ENCODE measurements around the gene STXBP6. TPM values are rescaled to one million over a fixed set of nuclear protein-coding genes. Genes with fewer than 3 reads are reported as not detected.

STXBP6 gene
- total RNA-seq, 1 donor, result 5.8 TPM

GRCh38 chr14:25079311-25079710 is 29.4 kb upstream of the STXBP6 start:
- H3K27ac ChIP-seq (ENCODE audit: low read depth, low read length), result no peak overlapping the region
- H3K4me1 ChIP-seq (ENCODE audit: insufficient read depth, low read length), result no peaks in the 10 kb centered on the region
- H3K79me2 ChIP-seq (ENCODE audit: insufficient read depth, low read length), result no peaks in the 10 kb centered on the region
- TF ChIP-seq CTCF (IDR thresholded peaks at IDR 0.05; ENCODE audit: extremely low read depth, low read depth, low read length), result no peak
- no peak overlapping the region for H3K4me3 ChIP-seq (ENCODE audit: insufficient read depth, low read length)
- H4K20me1 ChIP-seq (ENCODE audit: insufficient read depth, low read length), result no peaks in the 10 kb centered on the region
- H3K9me3 ChIP-seq (ENCODE audit: low read depth, low read length), result no peaks in the 10 kb centered on the region
- no peak overlapping the region for H2AFZ ChIP-seq (ENCODE audit: low read length)
- H3K4me2 ChIP-seq (ENCODE audit: insufficient read depth, low read length), result no peak overlapping the region
- no peaks in the 10 kb centered on the region for H3K36me3 ChIP-seq (ENCODE audit: insufficient read depth, low read length)
- DNase-seq (ENCODE audit: insufficient read length, low spot score, missing footprints), result no peak
- peaks cover 5% of the 10 kb centered on the region for H3K27me3 ChIP-seq (ENCODE audit: insufficient read depth, low read length)

GRCh38 chr14:25074099-25074685 is 24.2 kb upstream of the STXBP6 start:
- Histone ChIP-seq H3K4me3 (ENCODE audit: insufficient read depth, low read length) (no peak overlapping the region), H3K27ac (ENCODE audit: low read depth, low read length) (no peak overlapping the region), H3K79me2 (ENCODE audit: insufficient read depth, low read length) (no peaks in the 10 kb centered on the region), H3K9me3 (ENCODE audit: low read depth, low read length) (no peaks in the 10 kb centered on the region), H3K4me2 (ENCODE audit: insufficient read depth, low read length) (no peak overlapping the region), H3K4me1 (ENCODE audit: insufficient read depth, low read length) (no peaks in the 10 kb centered on the region), H2AFZ (ENCODE audit: low read length) (no peak overlapping the region), H3K27me3 (ENCODE audit: insufficient read depth, low read length) (peaks cover 5% of the 10 kb centered on the region), H4K20me1 (ENCODE audit: insufficient read depth, low read length) (no peaks in the 10 kb centered on the region), H3K36me3 (ENCODE audit: insufficient read depth, low read length) (no peaks in the 10 kb centered on the region)
- TF ChIP-seq CTCF (IDR thresholded peaks at IDR 0.05; ENCODE audit: extremely low read depth, low read depth, low read length), result no peak
- DNase-seq (ENCODE audit: insufficient read length, low spot score, missing footprints), result no peak

GRCh38 chr14:25069879-25070278 is 19.9 kb upstream of the STXBP6 start:
- Histone ChIP-seq H4K20me1 (ENCODE audit: insufficient read depth, low read length) (no peaks in the 10 kb centered on the region), H3K27me3 (ENCODE audit: insufficient read depth, low read length) (peaks cover 5% of the 10 kb centered on the region), H3K27ac (ENCODE audit: low read depth, low read length) (no peak overlapping the region), H3K9me3 (ENCODE audit: low read depth, low read length) (no peaks in the 10 kb centered on the region), H3K4me1 (ENCODE audit: insufficient read depth, low read length) (no peaks in the 10 kb centered on the region), H3K79me2 (ENCODE audit: insufficient read depth, low read length) (no peaks in the 10 kb centered on the region), H3K4me3 (ENCODE audit: insufficient read depth, low read length) (no peak overlapping the region), H3K4me2 (ENCODE audit: insufficient read depth, low read length) (no peak overlapping the region), H3K36me3 (ENCODE audit: insufficient read depth, low read length) (no peaks in the 10 kb centered on the region), H2AFZ (ENCODE audit: low read length) (no peak overlapping the region)
- DNase-seq (ENCODE audit: insufficient read length, low spot score, missing footprints), result no peak
- TF ChIP-seq CTCF (IDR thresholded peaks at IDR 0.05; ENCODE audit: extremely low read depth, low read depth, low read length), result no peak

GRCh38 chr14:25067600-25067999 is 17.7 kb upstream of the STXBP6 start:
- Histone ChIP-seq H3K27ac (ENCODE audit: low read depth, low read length) (no peak overlapping the region), H3K36me3 (ENCODE audit: insufficient read depth, low read length) (no peaks in the 10 kb centered on the region), H4K20me1 (ENCODE audit: insufficient read depth, low read length) (no peaks in the 10 kb centered on the region), H2AFZ (ENCODE audit: low read length) (no peak overlapping the region), H3K27me3 (ENCODE audit: insufficient read depth, low read length) (peaks cover 5% of the 10 kb centered on the region), H3K4me1 (ENCODE audit: insufficient read depth, low read length) (no peaks in the 10 kb centered on the region), H3K9me3 (ENCODE audit: low read depth, low read length) (no peaks in the 10 kb centered on the region), H3K79me2 (ENCODE audit: insufficient read depth, low read length) (no peaks in the 10 kb centered on the region), H3K4me2 (ENCODE audit: insufficient read depth, low read length) (no peak overlapping the region), H3K4me3 (ENCODE audit: insufficient read depth, low read length) (no peak overlapping the region)
- no peak for DNase-seq (ENCODE audit: insufficient read length, low spot score, missing footprints)
- no peak for TF ChIP-seq CTCF (IDR thresholded peaks at IDR 0.05; ENCODE audit: extremely low read depth, low read depth, low read length)
